SK-N-SH (cell line): ENCODE results near the gene GPR137. TPM values are rescaled to one million over a fixed set of nuclear protein-coding genes. Genes with fewer than 3 reads are reported as not detected.
A peak's percentile ranks its signal among the peaks of the same experiment; 100 is the strongest.

Experiments used
- CTCF ChIA-PET: fragments of 300-600, 350-600 bp; formaldehyde crosslinking; extraction: SDS; loops from one replicate; lab custom pipeline; 2021; lab: Yijun Ruan, JAX
- POLR2A ChIA-PET: fragments of 350-600 bp; sonication (Branson Sonifier 250); formaldehyde crosslinking; extraction: SDS; loops from one replicate; lab custom pipeline; 2020; ENCODE audit warnings: antibody characterized with exemption, inconsistent platforms; lab: Yijun Ruan, JAX
- DNase-seq: peaks from one replicate; pipeline ENCODE4 v3.0.0; 2012
- H2AFZ ChIP-seq: fragments of 200-600 bp; sonication (generic); 2 replicates; pipeline ENCODE4 v1.8.1; 2016; ENCODE audit warnings: antibody characterized with exemption, mild to moderate bottlenecking, low read depth
- H3F3A ChIP-seq: fragments of 200-600 bp; sonication (generic); replicated peaks from 2 replicates; pipeline ENCODE3; 2016; ENCODE audit warnings: antibody characterized with exemption, mild to moderate bottlenecking; ENCODE audit not compliant: insufficient read depth
- H3K27ac ChIP-seq, 2 experiments: fragments of 200-500 bp in 1 of 2; fragments of 200-600 bp in 1 of 2; sonication (Bioruptor generic) in 1 of 2; sonication (generic), shearing (Covaris generic) in 1 of 2; 2 replicates each; pipeline versions ENCODE4 v1.5.1 to v1.6.1; 2014 to 2016; ENCODE audit warnings: low read depth in 2 of 2, inconsistent platforms in 1 of 2, low read length in 1 of 2, mild to moderate bottlenecking in 1 of 2, mixed read lengths in 1 of 2
- H3K27me3 ChIP-seq: fragments of 200-600 bp; sonication (generic), shearing (Covaris generic); 2 replicates; pipeline ENCODE4 v1.6.1; 2016; ENCODE audit warnings: mixed run types; ENCODE audit not compliant: insufficient read depth
- H3K36me3 ChIP-seq, 2 experiments: fragments of 200-500 bp in 1 of 2; fragments of 200-600 bp in 1 of 2; sonication (Bioruptor generic) in 1 of 2; sonication (generic) in 1 of 2; replicated peaks in 1 of 2; 2 replicates each; pipeline versions ENCODE3 to v1.5.1; 2014 to 2016; ENCODE audit warnings: low read length in 1 of 2, mild to moderate bottlenecking in 1 of 2; ENCODE audit not compliant: insufficient read depth in 2 of 2, control insufficient read depth in 1 of 2
- H3K4me1 ChIP-seq, 2 experiments: fragments of 200-500 bp in 1 of 2; fragments of 200-600 bp in 1 of 2; sonication (Bioruptor generic) in 1 of 2; sonication (generic), shearing (Covaris generic) in 1 of 2; 2 replicates each; pipeline versions ENCODE4 v1.5.1 to v1.6.1; 2014 to 2016; ENCODE audit warnings: low read depth in 1 of 2, low read length in 1 of 2, mixed run types in 1 of 2; ENCODE audit not compliant: insufficient read depth in 2 of 2, control insufficient read depth in 1 of 2
- H3K4me2 ChIP-seq: fragments of 200-600 bp; sonication (generic), shearing (Covaris generic); 2 replicates; pipeline ENCODE4 v1.6.1; 2017; ENCODE audit warnings: mixed run types
- H3K4me3 ChIP-seq, 2 experiments: fragments of 200-500 bp in 1 of 2; fragments of 200-600 bp in 1 of 2; sonication (Bioruptor generic) in 1 of 2; sonication (generic), shearing (Covaris generic) in 1 of 2; 2 replicates each; pipeline versions ENCODE4 v1.5.1 to v1.8.1; 2014 to 2016; ENCODE audit warnings: low read depth in 2 of 2, inconsistent platforms in 1 of 2, low read length in 1 of 2, mild to moderate bottlenecking in 1 of 2, mixed read lengths in 1 of 2, moderate library complexity in 1 of 2
- H3K79me2 ChIP-seq: fragments of 200-600 bp; sonication (generic); 2 replicates; pipeline ENCODE4 v1.8.1; 2017; ENCODE audit warnings: mild to moderate bottlenecking; ENCODE audit not compliant: insufficient read depth
- H3K9ac ChIP-seq: fragments of 200-600 bp; sonication (generic); 2 replicates; pipeline ENCODE4 v1.6.1; 2017; ENCODE audit warnings: mixed run types
- H3K9me2 ChIP-seq: fragments of 200-600 bp; sonication (generic); 2 replicates; pipeline ENCODE4 v1.6.1; 2017; ENCODE audit warnings: mixed run types
- H3K9me3 ChIP-seq: fragments of 200-600 bp; sonication (generic); 2 replicates; pipeline ENCODE4 v1.6.1; 2017; ENCODE audit warnings: mixed run types, mild to moderate bottlenecking, moderate library complexity
- H4K20me1 ChIP-seq: fragments of 200-600 bp; sonication (generic); 2 replicates; pipeline ENCODE4 v1.6.1; 2017; ENCODE audit warnings: mild to moderate bottlenecking, mixed run types; ENCODE audit not compliant: insufficient read depth
- ELF1 ChIP-seq: IDR thresholded peaks from 2 replicates; pipeline ENCODE4 v1.4.0; 2012
- EP300 ChIP-seq, 2 experiments: IDR thresholded peaks; 2 replicates each; pipeline versions ENCODE4 v1.4.0 to v1.6.1; 2012; ENCODE audit warnings: borderline replicate concordance in 1 of 2, low read depth in 1 of 2, low read length in 1 of 2
- FOXM1 ChIP-seq: IDR thresholded peaks from 2 replicates; pipeline ENCODE4 v1.4.0; 2012; ENCODE audit warnings: low read depth, mild to moderate bottlenecking
- GATA2 ChIP-seq: sonication (generic); formaldehyde crosslinking; IDR thresholded peaks from 2 replicates; pipeline ENCODE4 v1.5.0; 2020; ENCODE audit warnings: mild to moderate bottlenecking, missing genetic modification reagents
- WGBS: methylation state at CpG from one replicate; pipeline ENCODE4 v1.1.6; 2017; ENCODE audit warnings: low lambda C conversion rate; 5-methylcytosine and 5-hydroxymethylcytosine counted together
- polyA plus RNA-seq, 3 experiments: library from polyadenylated mRNA; depleted of rRNA; stranded (reverse); fragments of >200 nt; gene quantifications; 2 replicates each; pipeline ENCODE4 v1.2.3, GENCODE V29; 2012
- TF ChIP-seq, protein P1 (sequence below): fragments of 150-350 bp; IDR thresholded peaks from 2 replicates; pipeline ENCODE4 v1.6.1; 2017; ENCODE audit warnings: antibody characterized with exemption, low read length, low read depth, borderline replicate concordance
- TF ChIP-seq, protein P2 (sequence below): IDR thresholded peaks from 2 replicates; pipeline ENCODE4; 2012
- TF ChIP-seq, protein P3 (sequence below): IDR thresholded peaks from 2 replicates; pipeline ENCODE4 v1.4.0; 2012; ENCODE audit warnings: low read depth
- TF ChIP-seq, protein P4 (sequence below): IDR thresholded peaks from 2 replicates; pipeline ENCODE4 v1.4.0; 2012; ENCODE audit warnings: low read depth, borderline replicate concordance

GPR137 gene
- polyA plus RNA-seq, 1 of the 3 experiments (the other 2 are of a cell fraction): 29.9 TPM

DNA sequence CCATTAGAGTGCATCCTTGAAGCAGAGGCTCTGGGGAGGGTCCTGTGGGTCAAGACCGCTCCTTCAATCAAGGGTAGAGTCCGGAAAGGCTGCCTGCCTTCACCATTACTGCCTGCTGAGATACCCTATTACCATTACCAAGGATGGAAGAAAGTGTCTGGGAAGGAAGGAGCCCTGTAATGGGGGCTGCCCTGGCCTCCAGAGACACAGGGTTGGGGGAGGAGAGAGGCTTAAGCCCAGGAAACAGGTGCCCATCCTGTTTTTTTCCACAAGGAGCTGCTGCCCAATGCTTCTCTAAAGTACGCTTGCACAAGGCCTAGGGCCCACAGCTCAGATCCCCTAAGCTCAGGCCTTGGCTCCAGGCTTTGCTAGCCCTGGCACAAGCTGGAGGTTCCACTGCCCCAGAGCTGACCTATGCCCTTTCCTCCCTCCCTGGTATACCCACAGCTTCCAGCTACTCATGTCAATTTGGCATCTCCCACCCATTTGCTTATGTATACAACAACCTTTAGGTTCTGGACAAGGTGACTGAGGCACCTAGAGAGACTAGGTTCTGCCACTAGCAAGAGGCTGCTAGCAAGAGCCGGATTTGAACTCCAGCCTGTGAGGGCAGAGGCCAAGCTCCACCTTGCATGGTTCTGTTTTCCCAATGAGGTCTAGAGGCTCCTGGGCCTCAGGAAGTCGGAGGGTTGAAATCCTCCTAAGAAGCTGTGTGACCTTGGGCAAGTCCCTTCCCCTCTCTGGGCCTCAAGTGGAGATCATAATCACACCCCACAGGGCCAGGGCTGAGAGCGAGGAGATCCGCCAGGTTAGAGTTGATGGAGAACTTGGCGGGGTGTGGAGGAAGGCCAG, 35.9 kb upstream of the GPR137 start:
- no peak for DNase-seq
- WGBS: 84% methylated on average over 6 of the region's 8 CpGs
- ChIA-PET CTCF (interaction anchor here (1.0 to 4.6 kb wide), 12 partner anchors 13 to 861 kb away, joined by 4 to 119 read pairs (median 11); partner anchors contain the start of genes ESRRA, KCNK4, NUDT22 and TRPT1), POLR2A (interaction anchor here (1.0 to 12.4 kb wide), 3 partner anchors 9 to 20 kb away, joined by 3 to 112 read pairs (median 34); partner anchors contain the start of gene FKBP2)
- H3K9me3 ChIP-seq: no peaks in the 10 kb centered on the region
- H4K20me1 ChIP-seq: peaks cover 14% of the 10 kb centered on the region
- H3K4me2 ChIP-seq: no peak overlapping the region
- no peak overlapping the region for H3K27ac ChIP-seq
- H3K79me2 ChIP-seq: peaks cover 46% of the 10 kb centered on the region
- peaks cover 5% of the 10 kb centered on the region for H3F3A ChIP-seq
- peaks cover 14 to 41% of the 10 kb centered on the region in 2 experiments; a peak in 2 of 4 replicates for H3K4me1 ChIP-seq
- no peak overlapping the region for H2AFZ ChIP-seq
- H3K9ac ChIP-seq: no peak overlapping the region
- H3K4me3 ChIP-seq: no peak overlapping the region
- H3K27me3 ChIP-seq: no peaks in the 10 kb centered on the region
- no peak for TF ChIP-seq GATA2
- TF ChIP-seq, protein P1, sequence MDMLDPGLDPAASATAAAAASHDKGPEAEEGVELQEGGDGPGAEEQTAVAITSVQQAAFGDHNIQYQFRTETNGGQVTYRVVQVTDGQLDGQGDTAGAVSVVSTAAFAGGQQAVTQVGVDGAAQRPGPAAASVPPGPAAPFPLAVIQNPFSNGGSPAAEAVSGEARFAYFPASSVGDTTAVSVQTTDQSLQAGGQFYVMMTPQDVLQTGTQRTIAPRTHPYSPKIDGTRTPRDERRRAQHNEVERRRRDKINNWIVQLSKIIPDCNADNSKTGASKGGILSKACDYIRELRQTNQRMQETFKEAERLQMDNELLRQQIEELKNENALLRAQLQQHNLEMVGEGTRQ: no peak
- TF ChIP-seq, protein P2, sequence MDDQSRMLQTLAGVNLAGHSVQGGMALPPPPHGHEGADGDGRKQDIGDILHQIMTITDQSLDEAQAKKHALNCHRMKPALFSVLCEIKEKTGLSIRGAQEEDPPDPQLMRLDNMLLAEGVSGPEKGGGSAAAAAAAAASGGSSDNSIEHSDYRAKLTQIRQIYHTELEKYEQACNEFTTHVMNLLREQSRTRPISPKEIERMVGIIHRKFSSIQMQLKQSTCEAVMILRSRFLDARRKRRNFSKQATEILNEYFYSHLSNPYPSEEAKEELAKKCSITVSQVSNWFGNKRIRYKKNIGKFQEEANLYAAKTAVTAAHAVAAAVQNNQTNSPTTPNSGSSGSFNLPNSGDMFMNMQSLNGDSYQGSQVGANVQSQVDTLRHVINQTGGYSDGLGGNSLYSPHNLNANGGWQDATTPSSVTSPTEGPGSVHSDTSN: no peak
- TF ChIP-seq, protein P3, sequence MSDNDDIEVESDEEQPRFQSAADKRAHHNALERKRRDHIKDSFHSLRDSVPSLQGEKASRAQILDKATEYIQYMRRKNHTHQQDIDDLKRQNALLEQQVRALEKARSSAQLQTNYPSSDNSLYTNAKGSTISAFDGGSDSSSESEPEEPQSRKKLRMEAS: no peak
- TF ChIP-seq, protein P4, sequence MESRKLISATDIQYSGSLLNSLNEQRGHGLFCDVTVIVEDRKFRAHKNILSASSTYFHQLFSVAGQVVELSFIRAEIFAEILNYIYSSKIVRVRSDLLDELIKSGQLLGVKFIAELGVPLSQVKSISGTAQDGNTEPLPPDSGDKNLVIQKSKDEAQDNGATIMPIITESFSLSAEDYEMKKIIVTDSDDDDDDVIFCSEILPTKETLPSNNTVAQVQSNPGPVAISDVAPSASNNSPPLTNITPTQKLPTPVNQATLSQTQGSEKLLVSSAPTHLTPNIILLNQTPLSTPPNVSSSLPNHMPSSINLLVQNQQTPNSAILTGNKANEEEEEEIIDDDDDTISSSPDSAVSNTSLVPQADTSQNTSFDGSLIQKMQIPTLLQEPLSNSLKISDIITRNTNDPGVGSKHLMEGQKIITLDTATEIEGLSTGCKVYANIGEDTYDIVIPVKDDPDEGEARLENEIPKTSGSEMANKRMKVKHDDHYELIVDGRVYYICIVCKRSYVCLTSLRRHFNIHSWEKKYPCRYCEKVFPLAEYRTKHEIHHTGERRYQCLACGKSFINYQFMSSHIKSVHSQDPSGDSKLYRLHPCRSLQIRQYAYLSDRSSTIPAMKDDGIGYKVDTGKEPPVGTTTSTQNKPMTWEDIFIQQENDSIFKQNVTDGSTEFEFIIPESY: no peak
- TF ChIP-seq FOXM1: no peak
- TF ChIP-seq ELF1: no peak
- H3K36me3 ChIP-seq: peaks cover 0 to 9% of the 10 kb centered on the region in 2 experiments
- H3K9me2 ChIP-seq: no peaks in the 10 kb centered on the region

DNA sequence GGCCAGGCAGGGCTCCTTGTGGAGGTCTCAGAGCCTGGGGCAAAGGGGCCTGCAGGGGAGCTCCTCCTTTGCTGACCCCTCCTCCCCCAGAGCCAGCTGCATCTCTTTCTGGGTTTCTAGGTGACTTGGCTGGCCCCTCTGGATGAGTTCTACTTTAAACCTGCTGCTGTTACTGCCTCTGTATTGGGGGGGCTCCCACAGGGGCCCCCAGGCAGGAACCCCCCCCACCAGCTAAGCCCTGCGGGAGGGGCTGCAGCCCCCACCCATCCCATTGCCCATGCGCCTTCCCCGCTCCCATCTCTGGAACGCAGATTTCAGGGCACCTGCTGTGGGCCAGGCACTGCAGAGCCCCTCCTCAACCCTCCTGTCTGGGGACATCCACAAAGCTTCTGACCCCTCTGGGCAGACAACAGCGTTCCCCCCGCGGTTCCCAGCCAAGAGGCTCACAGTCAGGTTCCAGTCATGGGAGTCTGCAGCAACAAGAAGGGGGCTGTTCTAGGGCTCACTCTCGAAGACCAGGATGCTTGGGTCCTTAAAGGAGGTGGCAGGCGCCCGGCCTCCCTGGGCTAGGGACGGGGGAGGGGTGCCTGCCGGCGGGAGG, 35.1 kb upstream of the GPR137 start:
- no peak for TF ChIP-seq EP300 (IDR thresholded peaks at IDR 0.05; ENCODE audit: borderline replicate concordance in 1 of 2, low read depth in 1 of 2, low read length in 1 of 2)
- Histone ChIP-seq H3K36me3 (peaks cover 1 to 11% of the 10 kb centered on the region in 2 experiments), H3K27ac (peak overlapping the region in 1 of 2 experiments; percentile 81; a peak in 1 of 4 replicates), H4K20me1 (peaks cover 14% of the 10 kb centered on the region), H3K4me2 (peak overlapping the region; percentile 92), H3K9me3 (no peaks in the 10 kb centered on the region), H3K79me2 (peaks cover 39% of the 10 kb centered on the region), H3K4me1 (peaks cover 10 to 34% of the 10 kb centered on the region in 2 experiments; a peak in 2 of 4 replicates), H3K9me2 (no peaks in the 10 kb centered on the region), H3K9ac (peak overlapping the region; percentile 56; the same call in 1 of the 2 replicates), H3F3A (peaks cover 5% of the 10 kb centered on the region), H3K4me3 (peak overlapping the region; percentile 88 to 90), H3K27me3 (no peaks in the 10 kb centered on the region), H2AFZ (no peak overlapping the region; the same call in 1 of the 2 replicates)
- WGBS: 14% methylated on average over 4 of the region's 13 CpGs
- POLR2A ChIA-PET: interaction anchor here (1.0 to 12.4 kb wide), 3 partner anchors 9 to 19 kb away, joined by 3 to 112 read pairs (median 34); partner anchors contain the start of gene FKBP2
- CTCF ChIA-PET: interaction anchor here (0.7 to 4.6 kb wide), 18 partner anchors 8 to 860 kb away, joined by 3 to 119 read pairs (median 11); partner anchors contain the start of genes BAD, ESRRA, FKBP2 and GPR137
- DNase-seq: peak; percentile 21
